ENCODE measurements around the gene DNAH2. TPM values are rescaled to one million over a fixed set of nuclear protein-coding genes. Genes with fewer than 3 reads are reported as not detected.

DNAH2 gene
- total and polyA plus RNA-seq, 2 of the 4 experiments (the other 2 are of a cell fraction), result under 0.01 to 0.02 TPM

DNA sequence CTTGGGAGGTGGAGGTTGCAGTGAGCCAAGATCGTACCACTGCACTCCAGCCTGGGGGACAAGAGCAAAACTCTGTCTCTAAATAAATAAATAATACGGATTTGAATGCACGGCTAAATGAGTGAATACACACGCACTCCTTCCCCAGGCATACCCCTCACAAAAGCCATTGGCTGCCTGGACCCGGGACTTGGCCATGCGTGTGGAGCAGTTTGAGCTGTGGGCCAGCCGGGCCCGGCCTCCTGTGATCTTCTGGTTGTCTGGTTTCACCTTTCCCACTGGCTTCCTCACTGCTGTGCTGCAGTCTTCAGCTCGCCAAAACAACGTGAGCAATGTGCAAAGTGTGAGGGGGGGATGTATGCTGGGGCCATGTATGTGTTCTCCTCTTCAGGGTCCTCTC, 114.9 kb downstream of the DNAH2 start:
- Histone ChIP-seq H3K18ac (ENCODE audit: low read depth, low read length) (no peak overlapping the region), H3K27ac (ENCODE audit: insufficient read depth, low read length) (no peak overlapping the region), H3K27me3 (ENCODE audit: control insufficient read depth, insufficient read depth, low read length) (peaks cover 6% of the 10 kb centered on the region), H2AK5ac (ENCODE audit: low read depth, low read length) (no peak overlapping the region), H2AK9ac (replicated peaks; ENCODE audit: low read depth, low read length, poor library complexity) (no peak overlapping the region), H3K14ac (replicated peaks; ENCODE audit: low read depth, low read length) (no peak overlapping the region), H4K20me1 (ENCODE audit: insufficient read depth, low read length) (0 out of 2 replicates have a peak, but pooled peaks cover 4% of the 10 kb centered on the region), H3K9ac (ENCODE audit: low read depth, low read length) (no peak overlapping the region), H2BK20ac (ENCODE audit: low read depth, low read length) (no peak overlapping the region), H3K9me3 (ENCODE audit: control insufficient read depth, insufficient read depth, low read length) (no peaks in the 10 kb centered on the region), H3K79me1 (ENCODE audit: low read depth in 1 of 2, low read length in 2 of 2) (peaks cover 0 to 15% of the 10 kb centered on the region in 2 experiments; a peak in 2 of 4 replicates), H3K23ac (ENCODE audit: low read depth, low read length) (no peak overlapping the region), H3K4ac (ENCODE audit: low read depth, low read length) (no peak overlapping the region), H2BK15ac (ENCODE audit: low read depth, low read length) (no peak overlapping the region), H3K36me3 (ENCODE audit: control insufficient read depth, insufficient read depth, low read length) (no peaks in the 10 kb centered on the region), H3K4me3 (ENCODE audit: insufficient read depth, low read depth, low read length) (no peak overlapping the region), H3K4me1 (ENCODE audit: control insufficient read depth, insufficient read depth, low read length) (peaks cover 3% of the 10 kb centered on the region), H2BK5ac (ENCODE audit: low read depth, low read length, poor library complexity, severe bottlenecking) (no peak overlapping the region), H3K4me2 (ENCODE audit: low read depth, low read length) (no peak overlapping the region), H3K9me1 (ENCODE audit: insufficient read depth, low read length) (no peaks in the 10 kb centered on the region), H4K8ac (ENCODE audit: low read depth in 2 of 2, low read length in 2 of 2) (no peak overlapping the region), H4K91ac (ENCODE audit: insufficient read depth, low read depth, low read length) (no peak overlapping the region), H3K56ac (ENCODE audit: extremely low read depth, insufficient read depth, low read length) (no peak overlapping the region), H2AFZ (replicated peaks; ENCODE audit: low read length, poor library complexity) (peak overlapping the region; percentile 2), H4K5ac (ENCODE audit: low read depth, low read length) (no peak overlapping the region), H2BK120ac (ENCODE audit: low read depth, low read length) (no peak overlapping the region)
- no CpG with 5 or more reads among the region's 10 CpGs for WGBS, 2 experiments (ENCODE audit: extremely low coverage in 2 of 2, insufficient read length in 1 of 2)
- POLR2A ChIA-PET (ENCODE audit: unreplicated experiment), result interaction anchor here (0.6 kb wide), 1 partner anchor 70 kb away, joined by 3 read pairs; no protein-coding TSS in a partner anchor
- intact Hi-C loops (cut with micrococcal nuclease), result no loop called here
- no TSS peak for BruUV-seq (replicated peaks)
- DNase-seq (no peak), ATAC-seq (ENCODE audit: low read depth) (no peak)
- in situ Hi-C loops (cut with MboI; ENCODE audit: low sequenced_read_pairs), result no loop called here
- dilution Hi-C loops (cut with HindIII; ENCODE audit: low sequenced_read_pairs, unreplicated experiment), result no loop called here
- CTCF ChIA-PET, result interaction anchor here (1.6 kb wide), 1 partner anchor 25 kb away, joined by 3 read pairs; the partner anchor contains the start of gene NAA38
- TF ChIP-seq NFE2L2 (IDR thresholded peaks at IDR 0.05; ENCODE audit: low read depth, low read length), result no peak
- no peak for TF ChIP-seq RCOR1 (IDR thresholded peaks at IDR 0.05; ENCODE audit: insufficient replicate concordance, low read length)
- no peak for TF ChIP-seq CHD1 (IDR thresholded peaks at IDR 0.05; ENCODE audit: low read depth, low read length)
- no peak for TF ChIP-seq BHLHE40 (IDR thresholded peaks at IDR 0.05; ENCODE audit: low read depth, low read length)
- TF ChIP-seq SMC3 (IDR thresholded peaks at IDR 0.05; ENCODE audit: low read depth, low read length), result no peak
- TF ChIP-seq ELK1 (IDR thresholded peaks at IDR 0.05; ENCODE audit: borderline replicate concordance, low read depth, low read length), result no peak
- TF ChIP-seq POLR2A (IDR thresholded peaks at IDR 0.05; ENCODE audit: low read depth, low read length), result no peak
- TF ChIP-seq FOS (IDR thresholded peaks at IDR 0.05; ENCODE audit: low read depth, low read length), result no peak
- TF ChIP-seq RFX5 (IDR thresholded peaks at IDR 0.05; ENCODE audit: low read depth, low read length), result no peak
- TF ChIP-seq RAD21 (IDR thresholded peaks at IDR 0.05; ENCODE audit: low read length), result no peak
- no peak for TF ChIP-seq MAFK (IDR thresholded peaks at IDR 0.05; ENCODE audit: low read depth, low read length)
- TF ChIP-seq CEBPB (IDR thresholded peaks at IDR 0.05; ENCODE audit: low read depth, low read length), result no peak
- TF ChIP-seq USF2 (IDR thresholded peaks at IDR 0.05; ENCODE audit: low read depth, low read length), result no peak
